GM12874 (cell line): ENCODE data around the gene COL6A3.

ENCODE experiments used
- CTCF ChIP-seq: IDR thresholded peaks from 2 replicates; pipeline ENCODE4 v1.5.1; 2011; ENCODE audit warnings: low read depth, mild to moderate bottlenecking, control low read depth, low read length, moderate library complexity; ENCODE audit not compliant: insufficient read depth

COL6A3 gene

GRCh38 chr2:237371856-237372255 is 42.1 kb downstream of the COL6A3 start:
- no peak for TF ChIP-seq CTCF

DNA sequence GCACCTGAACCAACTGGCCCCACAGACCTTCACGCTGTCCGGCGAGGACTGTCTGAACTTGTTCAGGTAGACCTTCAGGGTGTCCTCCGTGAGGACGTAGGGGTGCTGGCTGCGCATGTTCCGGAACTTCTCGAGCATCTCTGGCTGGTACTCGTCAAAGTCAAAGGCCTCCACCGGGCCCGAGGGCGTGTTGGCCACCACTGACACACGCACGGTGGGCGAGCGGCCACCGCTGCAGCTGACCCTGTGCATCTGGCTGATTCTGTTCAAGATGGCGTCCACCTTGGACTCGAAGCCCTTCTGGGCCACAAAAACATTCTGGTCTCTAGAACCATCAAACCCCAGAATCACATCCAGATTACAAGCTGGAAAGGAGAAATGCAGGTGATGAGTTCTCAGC is 48.3 kb downstream of the COL6A3 start:
- TF ChIP-seq CTCF, result no peak

- no peak for TF ChIP-seq CTCF
Observed at GRCh38 chr2:237364655-237365054, 49.3 kb downstream of the COL6A3 start.

DNA sequence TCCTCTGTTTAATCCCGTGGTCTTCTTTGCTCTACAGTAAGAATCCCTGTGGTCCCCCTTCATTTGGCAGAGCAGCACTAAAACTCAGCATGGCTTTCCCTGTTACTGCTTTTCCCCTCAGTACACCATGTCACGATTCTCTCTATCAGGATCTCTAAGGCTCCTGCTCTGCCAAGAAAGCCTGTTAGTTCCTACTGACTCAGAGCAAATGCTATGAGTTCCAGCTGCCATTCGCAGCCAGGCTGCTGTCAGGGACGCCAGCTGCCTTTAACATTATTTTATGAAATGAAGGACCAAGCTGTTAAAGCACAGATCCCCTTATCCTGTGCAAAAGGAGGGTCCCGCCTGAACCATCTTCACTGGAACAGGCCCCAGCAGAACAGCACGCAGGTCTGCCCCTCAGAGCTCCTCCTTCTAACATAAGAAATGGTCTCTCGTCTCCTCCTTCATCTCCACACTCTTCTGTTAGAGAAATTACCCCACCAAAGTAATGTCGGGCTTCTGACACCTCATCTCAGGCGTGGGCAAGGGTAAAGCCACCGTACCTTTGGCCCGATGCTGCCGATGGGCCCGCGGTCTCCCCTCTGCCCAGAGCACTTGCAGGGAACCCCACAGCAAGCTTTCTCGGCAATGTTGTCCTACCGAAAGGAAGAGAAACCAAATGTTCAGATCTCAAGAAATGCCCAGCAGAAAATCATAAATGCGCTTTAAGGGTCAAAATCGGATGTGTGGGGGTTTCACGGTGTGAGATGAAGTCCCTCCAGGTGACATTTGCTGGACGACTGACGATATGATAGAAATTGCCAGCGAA is 52.6 kb downstream of the COL6A3 start:
- no peak for TF ChIP-seq CTCF

DNA sequence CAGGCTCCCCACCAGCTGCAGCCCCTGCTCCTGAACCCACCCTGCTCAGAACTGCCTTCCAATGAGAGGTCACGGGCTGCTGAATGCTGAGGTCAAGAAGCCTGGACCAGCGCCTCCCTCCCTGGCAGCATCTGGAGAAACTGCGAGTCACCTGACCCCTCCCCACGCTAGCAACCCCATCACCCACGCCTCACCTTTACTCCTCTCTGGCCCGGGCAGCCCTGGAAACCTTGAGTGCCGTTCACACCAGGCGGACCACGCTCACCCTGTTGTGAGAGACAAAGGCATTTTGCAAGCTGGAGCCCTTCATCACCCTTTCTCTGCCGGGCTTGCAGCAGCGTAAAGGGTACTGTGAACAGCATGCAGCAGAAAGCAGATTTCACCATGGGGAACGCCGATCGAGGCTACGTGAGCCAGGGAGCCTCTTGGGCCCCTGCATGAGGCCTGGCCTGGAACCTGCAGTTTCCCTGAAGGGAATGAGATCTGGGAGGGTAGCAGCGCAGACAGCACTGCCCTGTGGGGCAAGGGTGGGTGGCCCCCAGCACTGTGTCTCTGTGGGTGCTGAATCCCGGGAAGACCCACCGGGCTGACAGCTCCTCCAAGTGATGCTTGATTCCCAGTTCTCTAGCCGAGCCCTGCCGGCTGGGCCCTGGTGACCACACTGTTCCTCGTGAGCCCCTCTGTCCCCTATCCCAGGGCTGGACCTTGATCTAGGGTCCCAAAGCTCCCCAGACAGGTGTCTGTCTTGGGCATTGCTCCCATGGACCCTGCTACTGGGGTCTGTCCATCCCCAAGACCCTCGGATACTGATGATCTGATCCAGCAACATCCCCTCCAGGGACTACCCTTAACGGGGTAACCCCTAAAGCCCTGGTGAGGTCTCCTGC is 53.8 kb downstream of the COL6A3 start:
- no peak for TF ChIP-seq CTCF

GRCh38 chr2:237359518-237359840 is 54.5 kb downstream of the COL6A3 start:
- no peak for TF ChIP-seq CTCF

DNA sequence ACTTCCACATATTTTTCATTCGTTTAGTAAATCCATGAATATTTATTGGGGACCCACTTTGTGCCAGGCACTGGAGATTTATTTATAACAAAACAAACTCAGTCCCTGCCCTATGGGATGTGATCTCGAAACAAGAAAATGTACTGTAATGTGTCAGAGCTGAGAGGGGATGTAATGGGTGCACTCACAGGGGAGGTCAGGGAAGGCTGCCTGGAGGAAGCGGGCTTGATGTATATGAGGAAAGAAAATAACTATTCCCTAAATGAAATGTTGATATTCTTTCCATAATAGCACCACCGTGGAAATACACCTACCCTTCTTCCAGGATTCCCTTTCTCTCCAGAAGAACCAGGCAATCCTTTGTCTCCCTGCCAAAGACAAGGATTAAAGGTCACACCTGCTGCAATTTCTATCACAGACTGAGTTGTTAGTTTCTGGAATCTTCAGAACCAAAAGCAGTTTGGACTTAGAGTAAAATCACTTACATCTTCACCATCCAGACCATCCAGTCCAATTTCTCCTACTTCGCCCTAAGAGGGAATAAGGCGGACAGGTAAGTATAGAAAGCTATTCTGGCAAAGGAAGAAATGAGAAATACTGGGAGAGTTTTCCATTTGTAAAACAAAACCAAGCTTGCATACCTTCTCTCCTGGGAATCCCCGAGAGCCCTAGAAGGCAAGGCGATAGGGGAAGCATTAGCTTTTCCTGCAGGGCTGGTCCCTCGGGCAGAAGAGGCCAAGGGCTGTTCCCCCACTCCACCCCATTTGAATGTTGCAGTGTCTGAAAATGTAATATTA is 55.0 kb downstream of the COL6A3 start:
- no peak for TF ChIP-seq CTCF
